Activated CD8-positive, alpha-beta memory T cell treated with anti-CD3 and anti-CD28 coated beads, Interleukin-2, amount 50 U/mL, for 4 hours (primary cell): ENCODE results near the gene HEATR3.

ENCODE experiments used
- DNase-seq: peaks from one replicate; pipeline ENCODE4 v3.0.0-alpha.2; 2020

HEATR3 gene

GRCh38 chr16:50059111-50059510 lies 6.7 kb upstream of the HEATR3 start:
- DNase-seq, result no peak

- DNase-seq, result no peak
These were observed 6.1 kb upstream of the HEATR3 start for GRCh38 chr16:50059669-50060068.

GRCh38 chr16:50061326-50061725 lies 4.4 kb upstream of the HEATR3 start:
- DNase-seq, result no peak

GRCh38 chr16:50065241-50065623 lies 538 bp upstream of the HEATR3 start:
- no peak for DNase-seq

GRCh38 chr16:50066482-50067289 lies 916 bp downstream of the HEATR3 start:
- no peak for DNase-seq

GRCh38 chr16:50067290-50067853 lies 1.6 kb downstream of the HEATR3 start:
- DNase-seq, result peak; percentile 23

- DNase-seq, result no peak
These were observed 2.8 kb downstream of the HEATR3 start for GRCh38 chr16:50068550-50068949.

GRCh38 chr16:50069060-50069459 lies 3.3 kb downstream of the HEATR3 start:
- no peak for DNase-seq

- DNase-seq, result no peak
These were observed 5.4 kb downstream of the HEATR3 start for GRCh38 chr16:50071075-50071671.

GRCh38 chr16:50072730-50073129 lies 7.0 kb downstream of the HEATR3 start:
- DNase-seq, result no peak

GRCh38 chr16:50079397-50080140 lies 13.8 kb downstream of the HEATR3 start:
- DNase-seq, result no peak

- no peak for DNase-seq
These were observed 15.8 kb downstream of the HEATR3 start for GRCh38 chr16:50081428-50082018.

GRCh38 chr16:50083996-50084395 lies 18.2 kb downstream of the HEATR3 start:
- no peak for DNase-seq

- DNase-seq, result no peak
These were observed 20.4 kb downstream of the HEATR3 start for GRCh38 chr16:50086176-50086575.

GRCh38 chr16:50088302-50088701 lies 22.5 kb downstream of the HEATR3 start:
- no peak for DNase-seq

GRCh38 chr16:50092891-50093290 lies 27.1 kb downstream of the HEATR3 start:
- DNase-seq, result no peak

- DNase-seq, result no peak
These were observed 28.1 kb downstream of the HEATR3 start for GRCh38 chr16:50093607-50094539.

GRCh38 chr16:50096791-50097190 lies 31.0 kb downstream of the HEATR3 start:
- no peak for DNase-seq

GRCh38 chr16:50099957-50100648 lies 34.3 kb downstream of the HEATR3 start:
- DNase-seq, result no peak

GRCh38 chr16:50102051-50102746 lies 36.4 kb downstream of the HEATR3 start:
- no peak for DNase-seq

- DNase-seq, result no peak
These were observed 38.0 kb downstream of the HEATR3 start for GRCh38 chr16:50103764-50104163.
